Pericardium fibroblast (primary cell): ENCODE results near the gene SERPINI2. TPM values are rescaled to one million over a fixed set of nuclear protein-coding genes. Genes with fewer than 3 reads are reported as not detected.

Experiments
- total RNA-seq: library from RNA; depleted of rRNA; stranded (reverse); fragments of >200 nt; gene quantifications from 2 replicates; pipeline ENCODE4 v1.2.3, GENCODE V29; 2015

The SERPINI2 gene
- total RNA-seq = not detected in 2 replicates

GRCh38 chr3:167473863-167474262, at the start of gene SERPINI2:
Gene SERPINI2, minus strand, starts transcription at chr3:167474042. Its CDS starts 2,208 bp downstream, at chr3:167471834.

Other genes with a start within 250 kb of the SERPINI2 start
- gene ZBBX, start 93.7 kb downstream of the SERPINI2 start, total RNA-seq = not detected in 2 replicates
- gene WDR49, start 179.9 kb upstream of the SERPINI2 start, total RNA-seq = not detected in 2 replicates